ENCODE results near the gene TENM4. TPM values are rescaled to one million over a fixed set of nuclear protein-coding genes. Genes with fewer than 3 reads are reported as not detected.

Gene TENM4
- polyA plus RNA-seq, 1 donor from 2014 or later: 16.8 TPM

GRCh38 chr11:79077702-79078330, 363.0 kb downstream of the TENM4 start:
- no peak overlapping the region for H3K27ac ChIP-seq (ENCODE audit: low read length)
- no peaks in the 10 kb centered on the region for H3F3A ChIP-seq (ENCODE audit: insufficient read depth, low read length, poor library complexity, severe bottlenecking)
- H3K4me2 ChIP-seq (ENCODE audit: low read length): no peak overlapping the region
- TF ChIP-seq TAF1 (IDR thresholded peaks at IDR 0.05; ENCODE audit: low read depth): no peak
- no peak for TF ChIP-seq CTCF (IDR thresholded peaks at IDR 0.05; ENCODE audit: poor library complexity, severe bottlenecking)
- TF ChIP-seq MXI1 (conservative IDR thresholded peaks at IDR 0.05; ENCODE audit: poor library complexity, severe bottlenecking): no peak
- no peak for TF ChIP-seq EP300 (conservative IDR thresholded peaks at IDR 0.05; ENCODE audit: poor library complexity, severe bottlenecking)
- TF ChIP-seq REST (IDR thresholded peaks at IDR 0.05; ENCODE audit: borderline replicate concordance): no peak
- TF ChIP-seq EZH2 (IDR thresholded peaks at IDR 0.05; ENCODE audit: borderline replicate concordance, insufficient read depth, low read length, poor library complexity, severe bottlenecking): no peak
- no peak for TF ChIP-seq RAD21 (conservative IDR thresholded peaks at IDR 0.05)
- no peak for TF ChIP-seq SMC3 (conservative IDR thresholded peaks at IDR 0.05; ENCODE audit: poor library complexity)
- TF ChIP-seq POLR2AphosphoS5 (IDR thresholded peaks at IDR 0.05): no peak
- no peaks in the 10 kb centered on the region for H4K20me1 ChIP-seq (ENCODE audit: insufficient read depth)
- no peaks in the 10 kb centered on the region for H3K36me3 ChIP-seq (ENCODE audit: insufficient read depth, low read length)
- H2AFZ ChIP-seq (ENCODE audit: low read depth, low read length): no peak overlapping the region
- H3K27me3 ChIP-seq (ENCODE audit: insufficient read depth, low read depth, low read length): no peaks in the 10 kb centered on the region
- H3K79me2 ChIP-seq (replicated peaks; ENCODE audit: insufficient read depth, low read length): no peaks in the 10 kb centered on the region
- H3K9me3 ChIP-seq (ENCODE audit: low read length): no peaks in the 10 kb centered on the region
- H3K9ac ChIP-seq (ENCODE audit: low read length): no peak overlapping the region
- no peak overlapping the region for H3K4me3 ChIP-seq (ENCODE audit: low read length)
- H3K9me2 ChIP-seq (ENCODE audit: insufficient read depth, low read length): no peaks in the 10 kb centered on the region

GRCh38 chr11:79076526-79077115, 364.2 kb downstream of the TENM4 start:
- Histone ChIP-seq H3K27me3 (ENCODE audit: insufficient read depth, low read depth, low read length) (no peaks in the 10 kb centered on the region), H4K20me1 (ENCODE audit: insufficient read depth) (no peaks in the 10 kb centered on the region), H3K27ac (ENCODE audit: low read length) (no peak overlapping the region), H3K79me2 (replicated peaks; ENCODE audit: insufficient read depth, low read length) (no peaks in the 10 kb centered on the region), H3K9ac (ENCODE audit: low read length) (no peak overlapping the region), H3F3A (ENCODE audit: insufficient read depth, low read length, poor library complexity, severe bottlenecking) (no peaks in the 10 kb centered on the region), H2AFZ (ENCODE audit: low read depth, low read length) (no peak overlapping the region), H3K9me2 (ENCODE audit: insufficient read depth, low read length) (no peaks in the 10 kb centered on the region), H3K9me3 (ENCODE audit: low read length) (no peaks in the 10 kb centered on the region), H3K4me3 (ENCODE audit: low read length) (no peak overlapping the region), H3K36me3 (ENCODE audit: insufficient read depth, low read length) (no peaks in the 10 kb centered on the region), H3K4me2 (ENCODE audit: low read length) (no peak overlapping the region)
- TF ChIP-seq POLR2AphosphoS5 (IDR thresholded peaks at IDR 0.05) (no peak), CTCF (IDR thresholded peaks at IDR 0.05; ENCODE audit: poor library complexity, severe bottlenecking) (no peak), EP300 (conservative IDR thresholded peaks at IDR 0.05; ENCODE audit: poor library complexity, severe bottlenecking) (no peak), MXI1 (conservative IDR thresholded peaks at IDR 0.05; ENCODE audit: poor library complexity, severe bottlenecking) (no peak), SMC3 (conservative IDR thresholded peaks at IDR 0.05; ENCODE audit: poor library complexity) (no peak), REST (IDR thresholded peaks at IDR 0.05; ENCODE audit: borderline replicate concordance) (no peak), EZH2 (IDR thresholded peaks at IDR 0.05; ENCODE audit: borderline replicate concordance, insufficient read depth, low read length, poor library complexity, severe bottlenecking) (no peak), TAF1 (IDR thresholded peaks at IDR 0.05; ENCODE audit: low read depth) (no peak), RAD21 (conservative IDR thresholded peaks at IDR 0.05) (no peak)
